CD14-positive monocyte (primary cell): ENCODE data around the gene STAC. TPM values are rescaled to one million over a fixed set of nuclear protein-coding genes. Genes with fewer than 3 reads are reported as not detected.
"Not testable (repeated sequence)": the region's sequence is repeated elsewhere in the genome, so short reads cannot be mapped to it uniquely, and the experiment has no call there.

Experiments used
- DNase-seq, 3 donors: peaks; one replicate each; pipeline ENCODE4 v3.0.0-alpha.2; 2011 to 2022
- H2AFZ ChIP-seq: 2 replicates; pipeline ENCODE4 v1.6.0; 2012; ENCODE audit warnings: mild to moderate bottlenecking, low read depth, low read length, inconsistent platforms; ENCODE audit not compliant: insufficient read depth, poor library complexity, severe bottlenecking
- H3K27ac ChIP-seq, 2 donors: 1 replicate in 1 of 2; 2 replicates in 1 of 2; pipeline ENCODE4 v1.5.1; 2012 to 2013; ENCODE audit warnings: low read length in 2 of 2, control low read depth in 1 of 2, inconsistent platforms in 1 of 2, low read depth in 1 of 2, mild to moderate bottlenecking in 1 of 2
- H3K27me3 ChIP-seq, 2 donors: one replicate each; pipeline versions ENCODE4 v1.6.0 to v1.6.1; 2011 to 2013; ENCODE audit warnings: low read length in 2 of 2; ENCODE audit not compliant: control insufficient read depth in 2 of 2, insufficient read depth in 2 of 2
- H3K36me3 ChIP-seq, 2 donors: replicated peaks in 1 of 2; 1 replicate in 1 of 2; 2 replicates in 1 of 2; pipeline versions ENCODE4 v1.5.1 to v1.6.1; 2012 to 2013; ENCODE audit warnings: low read length in 2 of 2, control low read depth in 1 of 2, inconsistent platforms in 1 of 2, mild to moderate bottlenecking in 1 of 2; ENCODE audit not compliant: insufficient read depth in 2 of 2, control insufficient read depth in 1 of 2
- H3K4me1 ChIP-seq, 2 donors: 1 replicate in 1 of 2; 2 replicates in 1 of 2; pipeline versions ENCODE4 v1.5.1 to v1.6.1; 2012 to 2013; ENCODE audit warnings: low read length in 2 of 2, control low read depth in 1 of 2, inconsistent platforms in 1 of 2, mild to moderate bottlenecking in 1 of 2, moderate library complexity in 1 of 2; ENCODE audit not compliant: insufficient read depth in 2 of 2, control insufficient read depth in 1 of 2
- H3K4me2 ChIP-seq: replicated peaks from 2 replicates; pipeline ENCODE3; 2012; ENCODE audit warnings: low read length, moderate library complexity, mild to moderate bottlenecking; ENCODE audit not compliant: poor library complexity, severe bottlenecking; ENCODE audit errors: extremely low read depth
- H3K4me3 ChIP-seq, 3 experiments: fragments of 200-600 bp in 1 of 3; sonication (generic) in 1 of 3; replicated peaks in 1 of 3; 1 replicate in 2 of 3; 2 replicates in 1 of 3; pipeline ENCODE4 v1.5.1; 2011 to 2013; ENCODE audit warnings: low read length in 3 of 3, mild to moderate bottlenecking in 3 of 3, control low read depth in 2 of 3, low read depth in 2 of 3, inconsistent platforms in 1 of 3, moderate library complexity in 1 of 3
- H3K79me2 ChIP-seq: 2 replicates; pipeline ENCODE4 v1.6.0; 2012; ENCODE audit warnings: mild to moderate bottlenecking, control low read depth, inconsistent platforms, low read length, moderate library complexity; ENCODE audit not compliant: insufficient read depth
- H3K9ac ChIP-seq: 2 replicates; pipeline ENCODE4 v1.6.0; 2017; ENCODE audit warnings: low read length, mild to moderate bottlenecking; ENCODE audit not compliant: insufficient read depth, poor library complexity, severe bottlenecking
- H3K9me3 ChIP-seq, 2 donors: replicated peaks in 1 of 2; 1 replicate in 1 of 2; 2 replicates in 1 of 2; pipeline versions ENCODE4 v1.5.1 to v1.6.1; 2012 to 2013; ENCODE audit warnings: low read length in 2 of 2, control low read depth in 1 of 2; ENCODE audit not compliant: control insufficient read depth in 1 of 2, insufficient read depth in 1 of 2
- H4K20me1 ChIP-seq: 2 replicates; pipeline ENCODE4 v1.6.0; 2012; ENCODE audit warnings: mild to moderate bottlenecking, low read length, control low read depth, moderate library complexity; ENCODE audit not compliant: insufficient read depth
- H3K27ac Mint-ChIP-seq, 7 donors: one replicate each; pipeline ENCODE4 v1.8.0; 2020; ENCODE audit warnings: mild to moderate bottlenecking in 7 of 7, mixed read lengths in 7 of 7, moderate library complexity in 6 of 7, inconsistent platforms in 2 of 7
- H3K27me3 Mint-ChIP-seq, 3 donors: one replicate each; pipeline ENCODE4 v1.8.0; 2021 to 2022; ENCODE audit warnings: low read depth in 3 of 3, mild to moderate bottlenecking in 3 of 3, mixed read lengths in 3 of 3, moderate library complexity in 3 of 3, inconsistent platforms in 1 of 3
- H3K36me3 Mint-ChIP-seq, 2 donors: one replicate each; pipeline ENCODE4 v1.8.0; 2020; ENCODE audit warnings: mixed read lengths in 2 of 2, inconsistent platforms in 1 of 2, mild to moderate bottlenecking in 1 of 2
- H3K4me1 Mint-ChIP-seq: one replicate; pipeline ENCODE4 v1.8.0; 2020; ENCODE audit warnings: mild to moderate bottlenecking, mixed read lengths
- H3K4me3 Mint-ChIP-seq, 2 donors: one replicate each; pipeline ENCODE4 v1.8.0; 2020; ENCODE audit warnings: mild to moderate bottlenecking in 2 of 2, mixed read lengths in 2 of 2, moderate library complexity in 1 of 2
- H3K9me3 Mint-ChIP-seq, 7 donors: one replicate each; pipeline ENCODE4 v1.8.0; 2020 to 2022; ENCODE audit warnings: mixed read lengths in 7 of 7, mild to moderate bottlenecking in 6 of 7, moderate library complexity in 6 of 7, inconsistent platforms in 2 of 7
- WGBS: methylation state at CpG from one replicate; pipeline ENCODE4 v1.1.5; 2013; ENCODE audit warnings: missing lambda C conversion rate; ENCODE audit not compliant: insufficient coverage; 5-methylcytosine and 5-hydroxymethylcytosine counted together
- intact Hi-C, 2 donors: fragments of 100-400 bp; cut with micrococcal nuclease; formaldehyde crosslinking; loops; one replicate each; pipeline versions ENCODE4 v1.15.0 to v1.15.1; 2023
- polyA plus RNA-seq, 3 donors: library from polyadenylated mRNA; depleted of rRNA in 1 of 3; unstranded in 2 of 3; stranded (reverse) in 1 of 3; fragments of 300-500 nt in 2 of 3; fragments of >200 nt in 1 of 3; fragmentation: Illumina TruSeq in 2 of 3; gene quantifications; 1 replicate in 2 of 3; 2 replicates in 1 of 3; pipeline ENCODE4 v1.2.3, GENCODE V29; 2012 to 2021
- TF ChIP-seq, protein P1 (sequence below): fragments of 200-600 bp; IDR thresholded peaks from one replicate; pipeline ENCODE4 v1.8.0; 2022; ENCODE audit warnings: antibody characterized with exemption, mild to moderate bottlenecking

The STAC gene
- polyA plus RNA-seq, 3 donors = 0.10 to 0.40 (median 0.12) TPM

DNA sequence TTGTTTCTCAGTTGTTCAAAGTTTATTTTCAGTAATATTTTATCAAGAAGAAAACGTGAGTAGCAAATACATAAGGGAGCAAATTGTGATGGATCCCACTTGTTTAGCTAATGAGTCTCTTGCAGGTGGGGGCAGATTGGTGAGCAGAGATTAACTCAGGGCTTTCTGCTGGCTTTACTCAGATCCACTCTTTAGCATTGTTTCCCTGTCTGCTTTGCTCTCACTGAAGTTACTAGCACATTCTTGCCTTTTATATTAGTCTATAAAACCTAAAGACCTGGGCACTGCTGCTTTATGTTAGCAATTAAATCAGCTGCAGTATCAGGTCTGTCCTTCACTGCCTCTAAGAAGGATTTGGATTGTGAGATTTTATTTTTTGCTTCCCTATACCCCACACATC is 71.5 kb downstream of the STAC start:
- no peaks in the 10 kb centered on the region for H3K4me1 ChIP-seq
- no peaks in the 10 kb centered on the region for H3K27me3 ChIP-seq
- WGBS = 17% methylated on average over 1 of the region's 1 CpG
- no peak overlapping the region for H3K4me2 ChIP-seq
- H3K36me3 ChIP-seq = no peaks in the 10 kb centered on the region
- no peaks in the 10 kb centered on the region for H4K20me1 ChIP-seq
- Mint-ChIP-seq H3K36me3 (peaks cover 3 to 8% of the 10 kb centered on the region in 2 donors), H3K27ac (no peak overlapping the region), H3K27me3 (no peaks in the 10 kb centered on the region), H3K4me1 (peaks cover 10% of the 10 kb centered on the region), H3K9me3 (peaks cover 0 to 2% (median 0%) of the 10 kb centered on the region in 7 donors), H3K4me3 (no peak overlapping the region)
- no peaks in the 10 kb centered on the region for H3K9me3 ChIP-seq
- H3K9ac ChIP-seq = no peak overlapping the region
- DNase-seq = no peak
- H3K79me2 ChIP-seq = no peaks in the 10 kb centered on the region
- TF ChIP-seq, protein P1, sequence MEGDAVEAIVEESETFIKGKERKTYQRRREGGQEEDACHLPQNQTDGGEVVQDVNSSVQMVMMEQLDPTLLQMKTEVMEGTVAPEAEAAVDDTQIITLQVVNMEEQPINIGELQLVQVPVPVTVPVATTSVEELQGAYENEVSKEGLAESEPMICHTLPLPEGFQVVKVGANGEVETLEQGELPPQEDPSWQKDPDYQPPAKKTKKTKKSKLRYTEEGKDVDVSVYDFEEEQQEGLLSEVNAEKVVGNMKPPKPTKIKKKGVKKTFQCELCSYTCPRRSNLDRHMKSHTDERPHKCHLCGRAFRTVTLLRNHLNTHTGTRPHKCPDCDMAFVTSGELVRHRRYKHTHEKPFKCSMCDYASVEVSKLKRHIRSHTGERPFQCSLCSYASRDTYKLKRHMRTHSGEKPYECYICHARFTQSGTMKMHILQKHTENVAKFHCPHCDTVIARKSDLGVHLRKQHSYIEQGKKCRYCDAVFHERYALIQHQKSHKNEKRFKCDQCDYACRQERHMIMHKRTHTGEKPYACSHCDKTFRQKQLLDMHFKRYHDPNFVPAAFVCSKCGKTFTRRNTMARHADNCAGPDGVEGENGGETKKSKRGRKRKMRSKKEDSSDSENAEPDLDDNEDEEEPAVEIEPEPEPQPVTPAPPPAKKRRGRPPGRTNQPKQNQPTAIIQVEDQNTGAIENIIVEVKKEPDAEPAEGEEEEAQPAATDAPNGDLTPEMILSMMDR = no peak
- H3K27ac ChIP-seq = no peak overlapping the region
- intact Hi-C loops = no loop called here
- H2AFZ ChIP-seq = peak overlapping the region; percentile 42
- no peak overlapping the region for H3K4me3 ChIP-seq

DNA sequence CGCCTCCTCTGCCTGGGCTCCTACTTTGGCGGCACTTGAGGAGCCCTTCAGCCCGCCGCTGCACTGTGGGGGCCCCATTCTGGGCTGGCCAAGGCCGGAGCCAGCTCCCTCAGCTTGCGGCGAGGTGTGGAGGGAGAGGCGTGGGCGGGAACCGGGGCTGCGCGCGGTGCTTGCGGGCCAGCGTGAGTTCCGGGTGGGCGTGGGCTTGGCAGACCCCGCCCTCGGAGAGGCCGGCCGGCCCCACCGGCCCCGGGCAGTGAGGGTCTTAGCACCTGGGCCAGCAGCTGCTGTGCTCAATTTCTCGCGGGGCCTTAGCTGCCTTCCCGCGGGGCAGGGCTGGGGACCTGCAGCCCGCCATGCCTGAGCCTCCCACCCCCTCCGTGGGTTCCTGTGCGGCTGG is 72.9 kb downstream of the STAC start:
- H3K4me1 ChIP-seq, H3K27me3 Mint-ChIP-seq, H3K27ac Mint-ChIP-seq, DNase-seq, H3K27ac ChIP-seq, intact Hi-C loops, H3K27me3 ChIP-seq, H3K9ac ChIP-seq, H3K79me2 ChIP-seq, H3K9me3 Mint-ChIP-seq, H3K36me3 Mint-ChIP-seq, H3K9me3 ChIP-seq, H3K36me3 ChIP-seq, H4K20me1 ChIP-seq, H3K4me3 Mint-ChIP-seq: not testable (repeated sequence)
- H3K4me1 Mint-ChIP-seq = peaks cover 10% of the 10 kb centered on the region
- Histone ChIP-seq H3K4me2 (peak overlapping the region; percentile 21), H3K4me3 (peak overlapping the region in 2 of 3 experiments; percentile 14 to 48), H2AFZ (peak overlapping the region; percentile 29)
- WGBS = 97% methylated on average over 23 of the region's 30 CpGs

- H3K9me3 Mint-ChIP-seq, H3K79me2 ChIP-seq, H3K36me3 ChIP-seq, H3K36me3 Mint-ChIP-seq, H3K4me2 ChIP-seq, DNase-seq, H3K9me3 ChIP-seq, H3K9ac ChIP-seq, intact Hi-C loops, H3K27ac ChIP-seq, H3K4me1 ChIP-seq, H3K27me3 ChIP-seq, H3K27me3 Mint-ChIP-seq, H4K20me1 ChIP-seq: not testable (repeated sequence)
- peak overlapping the region in 1 of 2 donors; percentile 18 for H3K4me3 Mint-ChIP-seq
- peak overlapping the region in 2 of 3 experiments; percentile 14 to 48 for H3K4me3 ChIP-seq
- peaks cover 10% of the 10 kb centered on the region for H3K4me1 Mint-ChIP-seq
- peak overlapping the region in 1 of 7 donors; percentile 2 for H3K27ac Mint-ChIP-seq
- peak overlapping the region; percentile 43 for H2AFZ ChIP-seq
- 100% methylated on average over 2 of the region's 6 CpGs for WGBS
Measured at GRCh38 chr3:36453896-36454295, 73.6 kb downstream of the STAC start.
